NB4 (cell line): ENCODE measurements around the gene CES4A.

Source experiments
- CTCF ChIP-seq: IDR thresholded peaks from one replicate; pipeline ENCODE4 v1.5.1; 2012; ENCODE audit warnings: low read depth, low read length
- MAX ChIP-seq: IDR thresholded peaks from 2 replicates; pipeline ENCODE4 v1.6.1; 2011; ENCODE audit warnings: low read depth, low read length
- POLR2A ChIP-seq: IDR thresholded peaks from 2 replicates; pipeline ENCODE4 v1.6.1; 2011; ENCODE audit warnings: mild to moderate bottlenecking; ENCODE audit not compliant: insufficient read length; ENCODE audit errors: extremely low read depth

- TF ChIP-seq CTCF (no peak), POLR2A (no peak), MAX (no peak)
Measured at GRCh38 chr16:66950437-66950836, 38.0 kb upstream of the CES4A start.
